ENCODE measurements around the gene IRAK2.

GRCh38 chr3:10180289-10180688, 15.6 kb downstream of the IRAK2 start:
- TF ChIP-seq EZH2 (IDR thresholded peaks at IDR 0.05; ENCODE audit: insufficient read depth, low read length), result no peak
- TF ChIP-seq, protein P1, sequence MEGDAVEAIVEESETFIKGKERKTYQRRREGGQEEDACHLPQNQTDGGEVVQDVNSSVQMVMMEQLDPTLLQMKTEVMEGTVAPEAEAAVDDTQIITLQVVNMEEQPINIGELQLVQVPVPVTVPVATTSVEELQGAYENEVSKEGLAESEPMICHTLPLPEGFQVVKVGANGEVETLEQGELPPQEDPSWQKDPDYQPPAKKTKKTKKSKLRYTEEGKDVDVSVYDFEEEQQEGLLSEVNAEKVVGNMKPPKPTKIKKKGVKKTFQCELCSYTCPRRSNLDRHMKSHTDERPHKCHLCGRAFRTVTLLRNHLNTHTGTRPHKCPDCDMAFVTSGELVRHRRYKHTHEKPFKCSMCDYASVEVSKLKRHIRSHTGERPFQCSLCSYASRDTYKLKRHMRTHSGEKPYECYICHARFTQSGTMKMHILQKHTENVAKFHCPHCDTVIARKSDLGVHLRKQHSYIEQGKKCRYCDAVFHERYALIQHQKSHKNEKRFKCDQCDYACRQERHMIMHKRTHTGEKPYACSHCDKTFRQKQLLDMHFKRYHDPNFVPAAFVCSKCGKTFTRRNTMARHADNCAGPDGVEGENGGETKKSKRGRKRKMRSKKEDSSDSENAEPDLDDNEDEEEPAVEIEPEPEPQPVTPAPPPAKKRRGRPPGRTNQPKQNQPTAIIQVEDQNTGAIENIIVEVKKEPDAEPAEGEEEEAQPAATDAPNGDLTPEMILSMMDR (IDR thresholded peaks at IDR 0.05; ENCODE audit: insufficient read depth, low read depth, low read length), result no peak

Measured in astrocyte (in vitro differentiated cells and primary cell).